Kidney (tissue), 14 donors: Measurements from ENCODE around the gene AJAP1. TPM values are rescaled to one million over a fixed set of nuclear protein-coding genes. Genes with fewer than 3 reads are reported as not detected.
A peak's percentile ranks its signal among the peaks of the same experiment; 100 is the strongest.

Source experiments
- DNase-seq, 5 donors: peaks; one replicate each; pipeline ENCODE4 v3.0.0-alpha.2; 2013 to 2020
- FAIRE-seq: peaks from 2 replicates; lab custom pipeline; 2012; peaks lifted over from hg19 to GRCh38; lab: Jason Lieb, UNC
- H3K27ac ChIP-seq, 2 donors: one replicate each; pipeline ENCODE4 v1.7.0; 2013; ENCODE audit warnings: low read depth in 2 of 2, low read length in 2 of 2, inconsistent platforms in 1 of 2
- H3K27me3 ChIP-seq: one replicate; pipeline ENCODE4 v1.7.1; 2013; ENCODE audit warnings: low read length, inconsistent platforms; ENCODE audit not compliant: control insufficient read depth, insufficient read depth
- H3K36me3 ChIP-seq, 3 donors: one replicate each; pipeline versions ENCODE4 v1.7.0 to v1.7.1; 2013; ENCODE audit warnings: low read length in 3 of 3, control low read depth in 1 of 3, inconsistent platforms in 1 of 3; ENCODE audit not compliant: insufficient read depth in 3 of 3, control insufficient read depth in 2 of 3
- H3K4me1 ChIP-seq, 3 donors: one replicate each; pipeline versions ENCODE4 v1.7.0 to v1.7.1; 2013; ENCODE audit warnings: low read length in 3 of 3, inconsistent platforms in 1 of 3, low read depth in 1 of 3; ENCODE audit not compliant: control insufficient read depth in 2 of 3, insufficient read depth in 2 of 3
- H3K4me3 ChIP-seq, 3 donors: one replicate each; pipeline versions ENCODE4 v1.7.0 to v1.8.1; 2013; ENCODE audit warnings: low read length in 3 of 3, control low read depth in 1 of 3, inconsistent platforms in 1 of 3
- H3K9ac ChIP-seq, 3 donors: one replicate each; pipeline versions ENCODE4 v1.7.0 to v1.7.1; 2013; ENCODE audit warnings: low read length in 3 of 3, control low read depth in 1 of 3, inconsistent platforms in 1 of 3
- H3K9me3 ChIP-seq, 3 donors: one replicate each; pipeline versions ENCODE4 v1.7.0 to v1.7.1; 2013; ENCODE audit warnings: low read length in 3 of 3, control low read depth in 1 of 3, inconsistent platforms in 1 of 3; ENCODE audit not compliant: control insufficient read depth in 2 of 3, insufficient read depth in 1 of 3
- intact Hi-C: fragments of 100-400 bp; cut with DNase I; formaldehyde crosslinking; loops from one replicate; pipeline ENCODE4 v1.11.1; 2022
- polyA plus RNA-seq: library from polyadenylated mRNA; stranded (reverse); fragments of 350-450 nt; fragmentation: Illumina TruSeq; extraction: RNeasy Lipid Tissue Mini Kit (QIAGEN cat#74804); gene quantifications from one replicate; pipeline ENCODE4 v1.2.3, GENCODE V29; 2014; ENCODE audit warnings: low read depth, low replicate concordance; ENCODE audit not compliant: insufficient read depth
- total RNA-seq: library from RNA; stranded (reverse); fragmentation: NEBNext Ultra II Directional; extraction: Animal tissue kit (Norgen Biotek cat#: 25700); gene quantifications from one replicate; pipeline ENCODE4 v1.2.1, GENCODE V29; 2021
- TF ChIP-seq, protein P1 (sequence below): IDR thresholded peaks from 3 replicates; pipeline ENCODE4 v1.5.1; 2012; ENCODE audit warnings: mild to moderate bottlenecking, moderate library complexity, borderline replicate concordance; ENCODE audit not compliant: insufficient read depth; ENCODE audit errors: extremely low read depth
- donor health status: control.
- donor health status: control.
- donor health status: control.
- donor health status: control.
- donor health status: control.
- donor health status: DM: yes; HTN: yes; CAD: no.
- donor health status: Normal renal cell carcinoma (clear cell type).

The AJAP1 gene
- total and polyA plus RNA-seq, 2 donors from 2014 or later = 2.7 to 5.5 TPM

DNA sequence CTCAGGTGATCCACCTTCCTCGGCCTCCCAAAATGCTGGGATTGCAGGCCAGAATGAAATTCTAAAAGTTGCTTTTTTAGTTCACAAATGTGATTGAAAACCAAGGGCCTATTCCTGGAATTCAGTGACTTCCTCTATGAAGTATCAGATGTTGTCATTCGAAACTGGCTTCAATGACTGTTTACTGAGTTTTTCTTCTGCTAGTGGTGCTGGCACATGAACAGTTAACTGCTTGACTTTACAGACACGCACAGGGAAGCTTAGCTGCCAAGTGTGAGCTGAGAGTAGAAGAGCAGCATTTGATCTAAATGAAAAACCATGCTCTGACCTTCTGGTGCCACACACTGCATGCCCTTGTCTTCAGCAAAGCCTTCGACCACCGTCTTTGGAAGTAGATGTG is 32.8 kb upstream of the AJAP1 start:
- H3K9ac ChIP-seq = no peak overlapping the region
- intact Hi-C loops = no loop called here
- no peak overlapping the region for H3K27ac ChIP-seq
- TF ChIP-seq, protein P1, sequence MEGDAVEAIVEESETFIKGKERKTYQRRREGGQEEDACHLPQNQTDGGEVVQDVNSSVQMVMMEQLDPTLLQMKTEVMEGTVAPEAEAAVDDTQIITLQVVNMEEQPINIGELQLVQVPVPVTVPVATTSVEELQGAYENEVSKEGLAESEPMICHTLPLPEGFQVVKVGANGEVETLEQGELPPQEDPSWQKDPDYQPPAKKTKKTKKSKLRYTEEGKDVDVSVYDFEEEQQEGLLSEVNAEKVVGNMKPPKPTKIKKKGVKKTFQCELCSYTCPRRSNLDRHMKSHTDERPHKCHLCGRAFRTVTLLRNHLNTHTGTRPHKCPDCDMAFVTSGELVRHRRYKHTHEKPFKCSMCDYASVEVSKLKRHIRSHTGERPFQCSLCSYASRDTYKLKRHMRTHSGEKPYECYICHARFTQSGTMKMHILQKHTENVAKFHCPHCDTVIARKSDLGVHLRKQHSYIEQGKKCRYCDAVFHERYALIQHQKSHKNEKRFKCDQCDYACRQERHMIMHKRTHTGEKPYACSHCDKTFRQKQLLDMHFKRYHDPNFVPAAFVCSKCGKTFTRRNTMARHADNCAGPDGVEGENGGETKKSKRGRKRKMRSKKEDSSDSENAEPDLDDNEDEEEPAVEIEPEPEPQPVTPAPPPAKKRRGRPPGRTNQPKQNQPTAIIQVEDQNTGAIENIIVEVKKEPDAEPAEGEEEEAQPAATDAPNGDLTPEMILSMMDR = no peak
- H3K4me1 ChIP-seq = no peaks in the 10 kb centered on the region
- no peak overlapping the region for H3K4me3 ChIP-seq
- H3K36me3 ChIP-seq = no peaks in the 10 kb centered on the region
- DNase-seq = no peak
- H3K27me3 ChIP-seq = no peaks in the 10 kb centered on the region
- no peaks in the 10 kb centered on the region for H3K9me3 ChIP-seq
- no peak for FAIRE-seq

DNA sequence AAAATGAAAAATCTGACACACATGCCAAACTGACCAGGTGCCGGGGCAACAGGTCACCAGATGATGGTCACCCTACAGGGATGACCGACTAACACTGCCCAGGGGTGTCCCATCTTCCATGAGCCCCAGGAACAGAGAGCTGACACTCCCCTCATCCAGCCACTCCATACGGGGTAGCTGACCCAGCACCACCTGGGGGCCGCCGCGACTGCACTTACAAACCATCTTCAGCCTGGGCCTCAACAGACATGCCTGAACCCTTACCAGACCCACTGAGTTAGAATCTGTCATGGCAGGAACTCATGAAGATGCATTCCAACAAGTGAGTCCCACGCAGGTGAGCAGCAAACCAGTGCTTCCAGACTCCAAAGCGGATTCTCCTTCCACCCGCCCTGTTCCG is 31.6 kb upstream of the AJAP1 start:
- Histone ChIP-seq H3K27me3 (no peaks in the 10 kb centered on the region), H3K36me3 (no peaks in the 10 kb centered on the region), H3K9me3 (no peaks in the 10 kb centered on the region), H3K27ac (no peak overlapping the region), H3K4me3 (no peak overlapping the region), H3K9ac (no peak overlapping the region), H3K4me1 (no peaks in the 10 kb centered on the region)
- DNase-seq (peak in 1 of 5 donors; percentile 23), FAIRE-seq (no peak)
- intact Hi-C loops = no loop called here
- TF ChIP-seq, protein P1 = no peak

DNA sequence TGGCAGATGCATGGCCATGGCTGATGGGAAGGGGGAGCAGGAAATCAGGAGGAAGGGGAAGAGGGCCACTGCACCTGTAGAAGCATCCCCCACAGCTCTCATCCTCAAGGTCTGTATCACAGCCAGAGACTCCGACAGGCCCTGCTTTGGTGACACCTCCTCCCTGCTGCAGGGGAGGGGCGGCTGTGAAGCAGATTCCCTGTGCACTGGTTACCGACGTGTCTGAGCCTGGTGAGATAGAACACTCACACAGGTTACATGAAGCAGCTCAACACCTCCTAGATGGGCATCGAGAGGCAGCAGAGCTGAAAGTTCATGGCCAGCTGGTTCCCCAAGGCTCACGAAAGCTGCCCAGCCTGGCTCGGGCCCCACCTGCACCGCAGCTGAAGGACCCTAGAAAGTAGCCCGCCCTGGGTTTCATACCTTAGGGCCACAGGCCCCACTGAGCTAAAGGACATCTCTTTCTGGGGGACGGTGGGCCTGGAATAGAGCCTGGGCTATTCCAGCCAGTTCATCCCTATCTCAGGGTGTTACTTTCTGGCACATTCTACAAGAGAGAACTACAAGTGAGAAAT is 30.2 kb upstream of the AJAP1 start:
- no peaks in the 10 kb centered on the region for H3K9me3 ChIP-seq
- intact Hi-C loops = no loop called here
- no peak for FAIRE-seq
- TF ChIP-seq, protein P1 = no peak
- no peak overlapping the region for H3K27ac ChIP-seq
- no peaks in the 10 kb centered on the region for H3K36me3 ChIP-seq
- H3K27me3 ChIP-seq = no peaks in the 10 kb centered on the region
- H3K4me3 ChIP-seq = no peak overlapping the region
- no peak for DNase-seq
- no peaks in the 10 kb centered on the region for H3K4me1 ChIP-seq
- no peak overlapping the region for H3K9ac ChIP-seq

DNA sequence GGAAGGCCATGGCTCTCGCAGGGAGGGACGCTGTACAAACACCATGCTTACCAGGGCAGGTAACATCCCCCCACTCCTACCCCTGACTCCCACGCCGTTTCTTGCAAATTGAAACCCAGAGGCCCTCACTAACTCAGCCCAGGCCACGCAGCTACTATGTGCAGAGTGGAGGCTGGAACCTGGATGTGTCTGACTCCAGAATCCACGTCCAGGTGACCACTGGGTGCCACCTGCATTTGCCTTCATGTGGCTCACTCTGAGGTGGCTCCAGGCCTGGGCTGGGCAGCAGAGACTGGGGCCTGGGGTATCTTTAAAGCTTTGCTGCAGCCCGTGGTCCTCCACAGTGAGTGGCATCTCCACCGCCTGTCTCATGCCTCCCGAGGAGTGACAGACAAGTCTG is 29.6 kb upstream of the AJAP1 start:
- H3K9ac ChIP-seq = no peak overlapping the region
- TF ChIP-seq, protein P1 = no peak
- intact Hi-C loops = no loop called here
- DNase-seq (peak in 1 of 5 donors; percentile 27), FAIRE-seq (no peak)
- H3K9me3 ChIP-seq = no peaks in the 10 kb centered on the region
- H3K27ac ChIP-seq = no peak overlapping the region
- no peak overlapping the region for H3K4me3 ChIP-seq
- no peaks in the 10 kb centered on the region for H3K4me1 ChIP-seq
- H3K36me3 ChIP-seq = no peaks in the 10 kb centered on the region
- H3K27me3 ChIP-seq = no peaks in the 10 kb centered on the region
